A549 (cell line): ENCODE data around the gene ADAM12. TPM values are rescaled to one million over a fixed set of nuclear protein-coding genes. Genes with fewer than 3 reads are reported as not detected.

Experiments
- ATAC-seq, 2 experiments: fragments of 200-7000 bp in 1 of 2; fragments of >200 bp in 1 of 2; cut with Nextera tagmentation in 1 of 2; cut with Tn5 transposase in 1 of 2; 3 replicates each; pipeline versions ENCODE4 v1.8.0 to v1.9.1; 2018 to 2020; ENCODE audit warnings: mild to moderate bottlenecking in 1 of 2, moderate library complexity in 1 of 2
- CTCF ChIA-PET: fragments of 300-600 bp; sonication (Branson Sonifier 250); formaldehyde crosslinking; extraction: SDS; loops from one replicate; lab custom pipeline; 2021; ENCODE audit warnings: antibody characterized with exemption, inconsistent platforms; lab: Yijun Ruan, JAX
- POLR2A ChIA-PET: fragments of 350-600 bp; formaldehyde crosslinking; extraction: SDS; loops from one replicate; lab custom pipeline; 2021; ENCODE audit warnings: antibody characterized with exemption, inconsistent platforms; lab: Yijun Ruan, JAX
- DNase-seq, 2 experiments: peaks; one replicate each; pipeline versions ENCODE4 v3.0.0 to v3.0.0-alpha.2; 2011 to 2016; ENCODE audit warnings: low read depth in 1 of 2, low spot score in 1 of 2
- FAIRE-seq: peaks from 2 replicates; lab custom pipeline; 2011; peaks lifted over from hg19 to GRCh38; lab: Jason Lieb, UNC
- H3K27ac ChIP-seq, 2 experiments: fragments of >200 bp; sonication (Bioruptor Twin); formaldehyde crosslinking; 3 replicates each; pipeline ENCODE4 v1.5.1; 2016 to 2017
- H3K4me1 ChIP-seq: fragments of >200 bp; sonication (Bioruptor Twin); formaldehyde crosslinking; 3 replicates; pipeline ENCODE4 v1.6.1; 2016
- H3K4me2 ChIP-seq: fragments of >200 bp; sonication (Bioruptor Twin); formaldehyde crosslinking; 3 replicates; pipeline ENCODE4 v1.6.1; 2016
- H3K4me3 ChIP-seq: fragments of >200 bp; sonication (Bioruptor Twin); formaldehyde crosslinking; 3 replicates; pipeline ENCODE4 v1.5.1; 2016
- H3K9me3 ChIP-seq: fragments of >200 bp; sonication (Bioruptor Twin); formaldehyde crosslinking; 3 replicates; pipeline ENCODE4 v1.6.1; 2016
- BHLHE40 ChIP-seq: IDR thresholded peaks from 2 replicates; pipeline ENCODE4 v1.6.1; 2012; ENCODE audit warnings: low read depth, low read length, inconsistent platforms
- CBX8 ChIP-seq: fragments of 200-600 bp; sonication (generic); IDR thresholded peaks from 2 replicates; pipeline ENCODE4 v1.6.1; 2016
- EHMT2 ChIP-seq: fragments of 200-600 bp; sonication (generic); IDR thresholded peaks from 2 replicates; pipeline ENCODE4 v1.6.1; 2016; ENCODE audit warnings: antibody characterized with exemption, low read depth, mild to moderate bottlenecking, moderate library complexity
- ESRRA ChIP-seq: fragments of 150-350 bp; IDR thresholded peaks from 2 replicates; pipeline ENCODE4 v1.6.1; 2014; ENCODE audit warnings: mild to moderate bottlenecking, low read length, borderline replicate concordance
- FOSL2 ChIP-seq, 2 experiments: fragments of 450-650 bp in 1 of 2; fragments of >200 bp in 1 of 2; sonication (Bioruptor Twin) in 1 of 2; formaldehyde crosslinking; IDR thresholded peaks; 2 replicates each; pipeline versions ENCODE4 v1.5.0 to v1.6.1; 2016 to 2020; ENCODE audit warnings: mild to moderate bottlenecking in 1 of 2, moderate library complexity in 1 of 2
- GATA3 ChIP-seq: IDR thresholded peaks from 2 replicates; pipeline ENCODE4 v1.6.1; 2012; ENCODE audit warnings: borderline replicate concordance
- HDAC2 ChIP-seq: fragments of 200-600 bp; sonication (generic); IDR thresholded peaks from 2 replicates; pipeline ENCODE4 v1.6.1; 2016
- HEYL ChIP-seq: fragments of 250-450 bp; sonication (Bioruptor Pico); IDR thresholded peaks from 2 replicates; pipeline ENCODE4 v1.8.0; 2021; ENCODE audit warnings: mild to moderate bottlenecking, moderate library complexity
- HOXA7 ChIP-seq: fragments of 250-450 bp; sonication (Bioruptor Pico); IDR thresholded peaks from 2 replicates; pipeline ENCODE4 v1.5.0; 2020; ENCODE audit warnings: mild to moderate bottlenecking, moderate library complexity
- HOXB13 ChIP-seq: fragments of 250-450 bp; sonication (Bioruptor Pico); IDR thresholded peaks from 2 replicates; pipeline ENCODE4 v1.5.0; 2020; ENCODE audit warnings: low read depth, mild to moderate bottlenecking, moderate library complexity
- JUN ChIP-seq, 2 experiments: fragments of >200 bp; sonication (Bioruptor Twin); formaldehyde crosslinking; IDR thresholded peaks; 2 replicates in 1 of 2; 3 replicates in 1 of 2; pipeline ENCODE4 v1.6.1; 2016 to 2017
- KDM1A ChIP-seq: fragments of 200-600 bp; sonication (generic); IDR thresholded peaks from 2 replicates; pipeline ENCODE4 v1.6.1; 2016; ENCODE audit warnings: low read depth, mild to moderate bottlenecking
- NR3C1 ChIP-seq: fragments of >200 bp; sonication (Bioruptor Twin); formaldehyde crosslinking; IDR thresholded peaks from 3 replicates; pipeline ENCODE4 v1.6.1; 2017
- POLR2A ChIP-seq: IDR thresholded peaks from 2 replicates; pipeline ENCODE4 v1.6.1; 2012; ENCODE audit warnings: mild to moderate bottlenecking, low read length
- RAD21 ChIP-seq, 2 experiments: fragments of >200 bp in 1 of 2; sonication (Bioruptor Twin) in 1 of 2; formaldehyde crosslinking in 1 of 2; IDR thresholded peaks in 1 of 2; conservative IDR thresholded peaks in 1 of 2; 2 replicates in 1 of 2; 3 replicates in 1 of 2; pipeline ENCODE4 v1.6.1; 2012 to 2018; ENCODE audit warnings: inconsistent platforms in 1 of 2
- RFX5 ChIP-seq: fragments of 450-650 bp; IDR thresholded peaks from 2 replicates; pipeline ENCODE4 v1.7.1; 2014; ENCODE audit warnings: antibody characterized with exemption, mild to moderate bottlenecking, moderate library complexity
- SREBF2 ChIP-seq: fragments of 450-650 bp; IDR thresholded peaks from 2 replicates; pipeline ENCODE4 v1.6.1; 2014; ENCODE audit warnings: mild to moderate bottlenecking, moderate library complexity
- TFCP2L1 ChIP-seq: fragments of 250-450 bp; sonication (Bioruptor Pico); IDR thresholded peaks from 2 replicates; pipeline ENCODE4 v1.5.0; 2021; ENCODE audit warnings: mild to moderate bottlenecking
- TP53 ChIP-seq: fragments of 250-450 bp; sonication (Bioruptor Pico); IDR thresholded peaks from 2 replicates; pipeline ENCODE4 v1.5.0; 2021; ENCODE audit warnings: mild to moderate bottlenecking, moderate library complexity
- ZC3H11A ChIP-seq: fragments of 450-650 bp; IDR thresholded peaks from 2 replicates; pipeline ENCODE4 v1.6.1; 2014; ENCODE audit warnings: antibody characterized with exemption, mild to moderate bottlenecking
- ZFP36 ChIP-seq: fragments of 450-650 bp; IDR thresholded peaks from 2 replicates; pipeline ENCODE4 v1.6.1; 2014; ENCODE audit warnings: borderline replicate concordance; ENCODE audit not compliant: partially characterized antibody
- WGBS: methylation state at CpG from one replicate; pipeline ENCODE4 v1.1.6; 2017; ENCODE audit errors: missing lambda C conversion rate; 5-methylcytosine and 5-hydroxymethylcytosine counted together
- polyA plus RNA-seq, 4 experiments: library from polyadenylated mRNA; depleted of rRNA in 3 of 4; stranded (reverse); fragments of >200 nt; fragmentation: RNase III in 1 of 4; extraction: RNeasy Plus Mini Kit Qiagen cat#74134 plus additional on column Dnase treatment in 1 of 4; gene quantifications; 2 replicates in 3 of 4; 3 replicates in 1 of 4; pipeline ENCODE4 v1.2.3, GENCODE V29; 2011 to 2017
- TF ChIP-seq, protein P1 (sequence below): fragments of >200 bp; sonication (Bioruptor Twin); formaldehyde crosslinking; IDR thresholded peaks from 2 replicates; pipeline ENCODE4 v1.6.1; 2016
- TF ChIP-seq, protein P2 (sequence below): fragments of >200 bp; sonication (Bioruptor Twin); formaldehyde crosslinking; IDR thresholded peaks from 3 replicates; pipeline ENCODE4 v1.6.1; 2016
- TF ChIP-seq, protein P3 (sequence below): fragments of 200-600 bp; sonication (generic); IDR thresholded peaks from 2 replicates; pipeline ENCODE4 v1.6.1; 2016; ENCODE audit warnings: antibody characterized with exemption, mild to moderate bottlenecking, moderate library complexity

ADAM12 gene
- polyA plus RNA-seq, 2 of the 4 experiments (the other 2 are of a cell fraction): 1.6 to 4.8 TPM

DNA sequence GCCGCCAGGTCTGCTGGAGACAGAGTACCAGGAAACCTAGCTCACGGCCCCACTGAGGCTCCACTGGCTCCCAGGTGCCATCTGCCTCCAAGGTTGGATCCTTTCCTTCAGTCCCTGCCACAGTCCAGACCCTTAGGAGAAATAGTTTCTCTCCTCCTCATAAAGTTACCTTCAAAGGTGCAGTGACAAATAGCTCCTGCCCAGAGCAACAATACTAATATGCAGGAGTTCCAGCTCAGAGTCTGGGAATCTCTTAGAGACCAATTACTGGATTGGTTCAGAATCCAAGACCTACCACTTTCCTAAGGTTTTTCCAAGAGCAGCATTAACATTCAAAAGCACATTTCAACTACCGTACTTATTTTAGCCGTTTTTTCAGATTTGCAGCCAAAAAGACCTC lies 41.0 kb upstream of the ADAM12 start:
- Histone ChIP-seq H3K4me1 (0 out of 3 replicates have a peak, but pooled peaks cover 8% of the 10 kb centered on the region), H3K27ac (no peak overlapping the region), H3K4me3 (no peak overlapping the region), H3K9me3 (peaks cover 6% of the 10 kb centered on the region), H3K4me2 (no peak overlapping the region)
- DNase-seq: no peak
- CTCF ChIA-PET: interaction anchor here (1.7 kb wide), 1 partner anchor 31 kb away, joined by 4 read pairs; no protein-coding TSS in a partner anchor
- no peak for FAIRE-seq
- no peak for ATAC-seq
- POLR2A ChIA-PET: no interaction called here
- TF ChIP-seq TP53 (CRISPR knock-in tag): no peak
- TF ChIP-seq, protein P1, sequence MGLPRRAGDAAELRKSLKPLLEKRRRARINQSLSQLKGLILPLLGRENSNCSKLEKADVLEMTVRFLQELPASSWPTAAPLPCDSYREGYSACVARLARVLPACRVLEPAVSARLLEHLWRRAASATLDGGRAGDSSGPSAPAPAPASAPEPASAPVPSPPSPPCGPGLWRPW: no peak
- no peak for TF ChIP-seq RFX5
- no peak for TF ChIP-seq ESRRA
- TF ChIP-seq RAD21 (conservative IDR thresholded peaks at IDR 0.05 in 1 of 2, IDR thresholded peaks at IDR 0.05 in 1 of 2): no peak
- TF ChIP-seq, protein P2, sequence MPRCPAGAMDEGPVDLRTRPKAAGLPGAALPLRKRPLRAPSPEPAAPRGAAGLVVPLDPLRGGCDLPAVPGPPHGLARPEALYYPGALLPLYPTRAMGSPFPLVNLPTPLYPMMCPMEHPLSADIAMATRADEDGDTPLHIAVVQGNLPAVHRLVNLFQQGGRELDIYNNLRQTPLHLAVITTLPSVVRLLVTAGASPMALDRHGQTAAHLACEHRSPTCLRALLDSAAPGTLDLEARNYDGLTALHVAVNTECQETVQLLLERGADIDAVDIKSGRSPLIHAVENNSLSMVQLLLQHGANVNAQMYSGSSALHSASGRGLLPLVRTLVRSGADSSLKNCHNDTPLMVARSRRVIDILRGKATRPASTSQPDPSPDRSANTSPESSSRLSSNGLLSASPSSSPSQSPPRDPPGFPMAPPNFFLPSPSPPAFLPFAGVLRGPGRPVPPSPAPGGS: no peak
- no peak for TF ChIP-seq EHMT2
- no peak for TF ChIP-seq BHLHE40
- TF ChIP-seq ZFP36: no peak
- TF ChIP-seq SREBF2: no peak
- no peak for TF ChIP-seq GATA3
- TF ChIP-seq FOSL2 (IDR thresholded peaks at IDR 0.05): no peak
- TF ChIP-seq FOSL2 (CRISPR knock-in tag; IDR thresholded peaks at IDR 0.05): no peak
- no peak for TF ChIP-seq POLR2A
- no peak for TF ChIP-seq HDAC2
- TF ChIP-seq JUN (IDR thresholded peaks at IDR 0.05): no peak
- TF ChIP-seq, protein P3, sequence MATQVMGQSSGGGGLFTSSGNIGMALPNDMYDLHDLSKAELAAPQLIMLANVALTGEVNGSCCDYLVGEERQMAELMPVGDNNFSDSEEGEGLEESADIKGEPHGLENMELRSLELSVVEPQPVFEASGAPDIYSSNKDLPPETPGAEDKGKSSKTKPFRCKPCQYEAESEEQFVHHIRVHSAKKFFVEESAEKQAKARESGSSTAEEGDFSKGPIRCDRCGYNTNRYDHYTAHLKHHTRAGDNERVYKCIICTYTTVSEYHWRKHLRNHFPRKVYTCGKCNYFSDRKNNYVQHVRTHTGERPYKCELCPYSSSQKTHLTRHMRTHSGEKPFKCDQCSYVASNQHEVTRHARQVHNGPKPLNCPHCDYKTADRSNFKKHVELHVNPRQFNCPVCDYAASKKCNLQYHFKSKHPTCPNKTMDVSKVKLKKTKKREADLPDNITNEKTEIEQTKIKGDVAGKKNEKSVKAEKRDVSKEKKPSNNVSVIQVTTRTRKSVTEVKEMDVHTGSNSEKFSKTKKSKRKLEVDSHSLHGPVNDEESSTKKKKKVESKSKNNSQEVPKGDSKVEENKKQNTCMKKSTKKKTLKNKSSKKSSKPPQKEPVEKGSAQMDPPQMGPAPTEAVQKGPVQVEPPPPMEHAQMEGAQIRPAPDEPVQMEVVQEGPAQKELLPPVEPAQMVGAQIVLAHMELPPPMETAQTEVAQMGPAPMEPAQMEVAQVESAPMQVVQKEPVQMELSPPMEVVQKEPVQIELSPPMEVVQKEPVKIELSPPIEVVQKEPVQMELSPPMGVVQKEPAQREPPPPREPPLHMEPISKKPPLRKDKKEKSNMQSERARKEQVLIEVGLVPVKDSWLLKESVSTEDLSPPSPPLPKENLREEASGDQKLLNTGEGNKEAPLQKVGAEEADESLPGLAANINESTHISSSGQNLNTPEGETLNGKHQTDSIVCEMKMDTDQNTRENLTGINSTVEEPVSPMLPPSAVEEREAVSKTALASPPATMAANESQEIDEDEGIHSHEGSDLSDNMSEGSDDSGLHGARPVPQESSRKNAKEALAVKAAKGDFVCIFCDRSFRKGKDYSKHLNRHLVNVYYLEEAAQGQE: no peak
- no peak for TF ChIP-seq NR3C1
- TF ChIP-seq HEYL (CRISPR knock-in tag): no peak
- no peak for TF ChIP-seq KDM1A
- 63% methylated on average over 4 of the region's 4 CpGs for WGBS

DNA sequence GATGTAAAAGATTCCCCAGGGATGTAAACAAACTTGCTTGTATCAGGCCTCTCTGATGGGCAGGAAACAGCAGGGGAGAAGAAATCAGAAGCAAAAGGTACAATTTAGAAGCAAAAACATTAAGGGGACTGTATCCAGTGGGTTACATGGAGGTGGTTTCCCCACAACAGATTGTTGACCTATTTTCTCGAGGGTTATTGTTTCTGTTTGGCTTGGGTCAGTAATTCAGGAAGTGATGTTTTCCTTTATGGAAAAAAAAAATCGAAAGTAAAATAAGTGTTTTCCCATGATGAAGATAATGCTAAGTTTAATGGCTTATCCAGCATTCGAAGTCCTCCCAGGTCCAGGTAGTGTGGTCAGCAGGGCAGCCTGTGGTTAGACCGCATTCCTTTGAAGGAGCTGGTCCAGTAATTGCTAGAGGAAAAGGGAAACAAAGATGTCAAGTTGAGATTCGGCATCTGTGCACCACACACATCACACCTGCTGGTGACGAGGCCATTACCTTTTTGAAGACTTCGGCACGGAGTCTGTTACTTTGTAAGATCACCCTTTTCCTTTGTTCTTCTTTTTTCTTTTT lies 37.3 kb upstream of the ADAM12 start:
- no peak overlapping the region for H3K4me3 ChIP-seq
- ChIA-PET CTCF (interaction anchor here (0.6 to 1.2 kb wide), 4 partner anchors 24 to 1611 kb away, joined by 3 to 4 read pairs (median 4); no protein-coding TSS in a partner anchor), POLR2A (no interaction called here)
- no peak for ATAC-seq
- TF ChIP-seq RAD21 (conservative IDR thresholded peaks at IDR 0.05 in 1 of 2, IDR thresholded peaks at IDR 0.05 in 1 of 2) (no peak), TFCP2L1 (CRISPR knock-in tag) (no peak), HOXA7 (CRISPR knock-in tag) (no peak), ZC3H11A (no peak), CBX8 (no peak), HOXB13 (CRISPR knock-in tag) (no peak)
- WGBS: 63% methylated on average over 8 of the region's 8 CpGs
- no peak overlapping the region for H3K4me2 ChIP-seq
- FAIRE-seq: no peak
- peaks cover 22% of the 10 kb centered on the region for H3K9me3 ChIP-seq
- no peak for DNase-seq
- H3K4me1 ChIP-seq: peaks cover 16% of the 10 kb centered on the region; the same call in 2 of the 3 replicates
- 0 out of 6 replicates have a peak overlapping the region, but pooled peaks of 1 of the 2 experiments have one; percentile 11 for H3K27ac ChIP-seq
